HL-60 (cell line): ENCODE results near the gene CFAP69.

Experiments used
- POLR2AphosphoS5 ChIP-seq: IDR thresholded peaks from 2 replicates; pipeline ENCODE4 v1.6.1; 2012; ENCODE audit warnings: low read depth
- TF ChIP-seq, protein P1 (sequence below): IDR thresholded peaks from one replicate; pipeline ENCODE4 v1.5.1; 2011; ENCODE audit warnings: low read length, control low read depth, inconsistent platforms; ENCODE audit not compliant: insufficient read depth

DNA sequence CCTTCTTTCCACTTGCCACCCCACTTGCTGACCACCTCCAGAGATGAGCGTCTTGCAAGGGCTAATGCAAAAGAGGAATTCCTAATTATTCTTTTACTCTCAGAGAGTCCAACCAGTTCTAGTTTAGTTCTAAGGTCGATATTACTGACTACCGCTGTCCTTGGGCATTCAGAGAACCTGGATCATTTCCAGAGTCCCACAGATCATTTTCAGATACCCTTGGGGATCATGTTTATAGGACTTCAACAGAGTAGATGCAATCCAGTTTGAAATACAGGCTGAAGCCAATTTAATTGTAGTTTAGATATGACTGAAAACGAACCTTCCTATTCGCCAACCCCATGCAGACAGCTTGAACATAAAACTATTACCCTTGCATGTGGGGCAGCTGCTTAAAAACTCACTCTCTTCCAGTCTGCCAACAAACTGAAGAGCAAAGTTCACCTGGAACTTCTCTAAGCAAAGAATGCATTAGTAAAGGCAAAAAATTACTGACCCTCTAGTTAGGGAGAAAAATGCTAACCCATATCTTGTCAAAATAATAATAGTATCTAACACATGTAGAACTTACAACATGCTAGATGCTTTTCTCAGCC lies 22.4 kb downstream of the CFAP69 start:
- TF ChIP-seq, protein P1, sequence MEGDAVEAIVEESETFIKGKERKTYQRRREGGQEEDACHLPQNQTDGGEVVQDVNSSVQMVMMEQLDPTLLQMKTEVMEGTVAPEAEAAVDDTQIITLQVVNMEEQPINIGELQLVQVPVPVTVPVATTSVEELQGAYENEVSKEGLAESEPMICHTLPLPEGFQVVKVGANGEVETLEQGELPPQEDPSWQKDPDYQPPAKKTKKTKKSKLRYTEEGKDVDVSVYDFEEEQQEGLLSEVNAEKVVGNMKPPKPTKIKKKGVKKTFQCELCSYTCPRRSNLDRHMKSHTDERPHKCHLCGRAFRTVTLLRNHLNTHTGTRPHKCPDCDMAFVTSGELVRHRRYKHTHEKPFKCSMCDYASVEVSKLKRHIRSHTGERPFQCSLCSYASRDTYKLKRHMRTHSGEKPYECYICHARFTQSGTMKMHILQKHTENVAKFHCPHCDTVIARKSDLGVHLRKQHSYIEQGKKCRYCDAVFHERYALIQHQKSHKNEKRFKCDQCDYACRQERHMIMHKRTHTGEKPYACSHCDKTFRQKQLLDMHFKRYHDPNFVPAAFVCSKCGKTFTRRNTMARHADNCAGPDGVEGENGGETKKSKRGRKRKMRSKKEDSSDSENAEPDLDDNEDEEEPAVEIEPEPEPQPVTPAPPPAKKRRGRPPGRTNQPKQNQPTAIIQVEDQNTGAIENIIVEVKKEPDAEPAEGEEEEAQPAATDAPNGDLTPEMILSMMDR, result no peak
- TF ChIP-seq POLR2AphosphoS5, result no peak
